ENCODE measurements around the gene CSNK1A1. TPM values are rescaled to one million over a fixed set of nuclear protein-coding genes. Genes with fewer than 3 reads are reported as not detected.

The CSNK1A1 gene
- total RNA-seq, 1 experiment from 2014 or later = 263 TPM

DNA sequence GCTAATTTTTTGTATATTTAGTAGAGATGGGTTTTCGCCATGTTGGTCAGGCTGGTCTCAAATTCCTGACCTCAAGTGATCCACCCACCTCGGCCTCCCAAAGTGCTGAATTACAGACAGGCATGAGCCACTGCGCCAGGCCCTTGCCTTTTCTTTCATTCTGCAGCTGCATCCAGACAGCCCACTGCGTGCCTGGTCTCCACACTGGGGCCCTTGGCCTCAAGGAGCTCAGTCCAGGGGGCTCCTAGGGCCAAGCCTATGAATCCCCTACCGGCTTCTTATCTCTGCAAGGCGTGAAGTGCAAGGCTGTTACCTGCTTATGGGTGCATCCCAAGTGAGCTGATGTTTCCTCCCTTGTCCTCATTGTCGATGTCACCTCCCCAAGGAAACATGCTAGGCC, 78.8 kb downstream of the CSNK1A1 start:
- no TSS peak for BruUV-seq (replicated peaks)
- Histone ChIP-seq H3K9me3 (ENCODE audit: control insufficient read depth in 1 of 2, insufficient read depth in 1 of 2, low read depth in 1 of 2, low read length in 2 of 2) (no peaks in the 10 kb centered on the region), H3K4me2 (ENCODE audit: low read length) (no peak overlapping the region), H2AFZ (ENCODE audit: low read depth, low read length, poor library complexity, severe bottlenecking) (no peak overlapping the region), H3K79me2 (ENCODE audit: insufficient read depth, low read length) (no peaks in the 10 kb centered on the region), H4K20me1 (ENCODE audit: insufficient read depth) (no peaks in the 10 kb centered on the region), H3K4me3 (replicated peaks in 1 of 2; ENCODE audit: low read depth in 1 of 2, low read length in 2 of 2) (no peak overlapping the region), H3K27me3 (ENCODE audit: insufficient read depth, low read length) (no peaks in the 10 kb centered on the region), H3K9ac (ENCODE audit: low read length) (no peak overlapping the region), H3K36me3 (ENCODE audit: control insufficient read depth in 1 of 2, insufficient read depth in 2 of 2, low read length in 2 of 2) (no peaks in the 10 kb centered on the region), H3K27ac (ENCODE audit: low read depth, low read length) (no peak overlapping the region), H3K4me1 (ENCODE audit: control insufficient read depth in 1 of 2, insufficient read depth in 2 of 2, low read length in 2 of 2) (peaks cover 3 to 35% of the 10 kb centered on the region in 2 experiments), H3K9me2 (ENCODE audit: insufficient read depth) (no peaks in the 10 kb centered on the region)
- no peak for TF ChIP-seq ELF1 (IDR thresholded peaks at IDR 0.05; ENCODE audit: borderline replicate concordance, low read depth)
- no peak for TF ChIP-seq POLR2A (IDR thresholded peaks at IDR 0.05; ENCODE audit: borderline replicate concordance, extremely low read depth, insufficient read depth, insufficient read length)
- no peak for TF ChIP-seq TCF7L2 (IDR thresholded peaks at IDR 0.05; ENCODE audit: borderline replicate concordance, extremely low read depth, insufficient read depth, insufficient read length)
- ChIA-PET POLR2A (no interaction called here), CTCF (interaction anchor here (1.2 kb wide), 1 partner anchor 11 kb away, joined by 3 read pairs; no protein-coding TSS in a partner anchor), RAD21 (ENCODE audit: low non-redundant PET in 1 of 2, low total read pairs in 2 of 2, uncharacterized antibody in 2 of 2, unreplicated experiment in 2 of 2) (no interaction called here)
- DNase-seq (ENCODE audit: low read depth, low spot score) = no peak
- intact Hi-C loops (cut with micrococcal nuclease) = no loop called here
- ATAC-seq = no peak

DNA sequence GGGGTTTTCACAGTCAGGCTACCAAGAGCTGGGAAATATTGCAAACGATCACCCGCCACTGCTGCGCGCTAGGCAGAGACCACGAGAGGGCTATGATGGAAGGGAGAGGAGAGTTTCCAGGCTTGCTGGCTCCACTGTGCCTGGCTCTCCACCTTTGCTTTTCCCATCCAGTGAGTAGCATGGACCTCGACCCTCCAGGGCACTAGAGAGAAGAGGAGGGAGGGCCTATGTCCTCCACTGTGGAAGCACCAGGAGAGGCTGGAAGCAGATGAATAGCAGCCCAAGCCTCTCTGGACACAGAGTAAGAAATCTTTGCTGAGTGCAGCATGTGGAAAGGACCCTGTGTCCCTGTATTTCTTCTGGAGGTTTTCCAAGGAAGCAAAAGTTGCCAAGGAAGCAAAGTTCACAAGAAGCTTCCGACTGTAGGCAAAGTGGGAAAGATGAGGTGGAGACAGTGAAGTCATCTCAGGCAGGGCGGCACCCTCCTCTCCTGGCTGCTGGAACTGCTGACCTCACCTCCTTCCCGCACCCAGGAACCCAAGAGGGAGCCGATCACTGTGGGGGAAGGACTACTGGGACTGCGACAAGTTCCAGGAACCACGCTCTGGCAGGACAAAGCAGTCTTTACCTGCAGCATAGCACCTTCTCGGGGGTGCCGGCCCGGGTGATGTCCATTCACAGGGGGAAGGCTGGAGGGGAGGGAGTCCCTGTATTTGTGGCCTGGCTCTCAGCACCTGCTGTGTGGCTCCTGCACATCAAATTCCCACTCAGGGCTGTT, 79.6 kb downstream of the CSNK1A1 start:
- no peak overlapping the region for H3K4me3 ChIP-seq (replicated peaks in 1 of 2; ENCODE audit: low read depth in 1 of 2, low read length in 2 of 2)
- peak overlapping the region; percentile 41 for H3K4me2 ChIP-seq (ENCODE audit: low read length)
- TF ChIP-seq CEBPB (IDR thresholded peaks at IDR 0.05; ENCODE audit: low read depth) (no peak), SIN3A (IDR thresholded peaks at IDR 0.05; ENCODE audit: low read depth) (no peak), EGR1 (IDR thresholded peaks at IDR 0.05; ENCODE audit: low read depth) (no peak), SRF (IDR thresholded peaks at IDR 0.05; ENCODE audit: low read depth) (no peak), RAD21 (IDR thresholded peaks at IDR 0.05; ENCODE audit: low read depth) (no peak), POLR2A (IDR thresholded peaks at IDR 0.05; ENCODE audit: borderline replicate concordance, extremely low read depth, insufficient read depth, insufficient read length) (no peak), EZH2phosphoT487 (IDR thresholded peaks at IDR 0.05; ENCODE audit: borderline replicate concordance) (no peak), POLR2AphosphoS5 (IDR thresholded peaks at IDR 0.05; ENCODE audit: low read depth, low read length) (no peak), EZH2 (IDR thresholded peaks at IDR 0.05) (no peak)
- TF ChIP-seq, protein P1, sequence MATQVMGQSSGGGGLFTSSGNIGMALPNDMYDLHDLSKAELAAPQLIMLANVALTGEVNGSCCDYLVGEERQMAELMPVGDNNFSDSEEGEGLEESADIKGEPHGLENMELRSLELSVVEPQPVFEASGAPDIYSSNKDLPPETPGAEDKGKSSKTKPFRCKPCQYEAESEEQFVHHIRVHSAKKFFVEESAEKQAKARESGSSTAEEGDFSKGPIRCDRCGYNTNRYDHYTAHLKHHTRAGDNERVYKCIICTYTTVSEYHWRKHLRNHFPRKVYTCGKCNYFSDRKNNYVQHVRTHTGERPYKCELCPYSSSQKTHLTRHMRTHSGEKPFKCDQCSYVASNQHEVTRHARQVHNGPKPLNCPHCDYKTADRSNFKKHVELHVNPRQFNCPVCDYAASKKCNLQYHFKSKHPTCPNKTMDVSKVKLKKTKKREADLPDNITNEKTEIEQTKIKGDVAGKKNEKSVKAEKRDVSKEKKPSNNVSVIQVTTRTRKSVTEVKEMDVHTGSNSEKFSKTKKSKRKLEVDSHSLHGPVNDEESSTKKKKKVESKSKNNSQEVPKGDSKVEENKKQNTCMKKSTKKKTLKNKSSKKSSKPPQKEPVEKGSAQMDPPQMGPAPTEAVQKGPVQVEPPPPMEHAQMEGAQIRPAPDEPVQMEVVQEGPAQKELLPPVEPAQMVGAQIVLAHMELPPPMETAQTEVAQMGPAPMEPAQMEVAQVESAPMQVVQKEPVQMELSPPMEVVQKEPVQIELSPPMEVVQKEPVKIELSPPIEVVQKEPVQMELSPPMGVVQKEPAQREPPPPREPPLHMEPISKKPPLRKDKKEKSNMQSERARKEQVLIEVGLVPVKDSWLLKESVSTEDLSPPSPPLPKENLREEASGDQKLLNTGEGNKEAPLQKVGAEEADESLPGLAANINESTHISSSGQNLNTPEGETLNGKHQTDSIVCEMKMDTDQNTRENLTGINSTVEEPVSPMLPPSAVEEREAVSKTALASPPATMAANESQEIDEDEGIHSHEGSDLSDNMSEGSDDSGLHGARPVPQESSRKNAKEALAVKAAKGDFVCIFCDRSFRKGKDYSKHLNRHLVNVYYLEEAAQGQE (IDR thresholded peaks at IDR 0.05; ENCODE audit: low read depth) = no peak
- TF ChIP-seq, protein P2, sequence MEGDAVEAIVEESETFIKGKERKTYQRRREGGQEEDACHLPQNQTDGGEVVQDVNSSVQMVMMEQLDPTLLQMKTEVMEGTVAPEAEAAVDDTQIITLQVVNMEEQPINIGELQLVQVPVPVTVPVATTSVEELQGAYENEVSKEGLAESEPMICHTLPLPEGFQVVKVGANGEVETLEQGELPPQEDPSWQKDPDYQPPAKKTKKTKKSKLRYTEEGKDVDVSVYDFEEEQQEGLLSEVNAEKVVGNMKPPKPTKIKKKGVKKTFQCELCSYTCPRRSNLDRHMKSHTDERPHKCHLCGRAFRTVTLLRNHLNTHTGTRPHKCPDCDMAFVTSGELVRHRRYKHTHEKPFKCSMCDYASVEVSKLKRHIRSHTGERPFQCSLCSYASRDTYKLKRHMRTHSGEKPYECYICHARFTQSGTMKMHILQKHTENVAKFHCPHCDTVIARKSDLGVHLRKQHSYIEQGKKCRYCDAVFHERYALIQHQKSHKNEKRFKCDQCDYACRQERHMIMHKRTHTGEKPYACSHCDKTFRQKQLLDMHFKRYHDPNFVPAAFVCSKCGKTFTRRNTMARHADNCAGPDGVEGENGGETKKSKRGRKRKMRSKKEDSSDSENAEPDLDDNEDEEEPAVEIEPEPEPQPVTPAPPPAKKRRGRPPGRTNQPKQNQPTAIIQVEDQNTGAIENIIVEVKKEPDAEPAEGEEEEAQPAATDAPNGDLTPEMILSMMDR (IDR thresholded peaks at IDR 0.05 in 2 of 3, conservative IDR thresholded peaks at IDR 0.05 in 1 of 3; ENCODE audit: borderline replicate concordance in 1 of 3, insufficient read depth in 1 of 3, low read depth in 2 of 3, low read length in 2 of 3) = no peak
- TF ChIP-seq, protein P3, sequence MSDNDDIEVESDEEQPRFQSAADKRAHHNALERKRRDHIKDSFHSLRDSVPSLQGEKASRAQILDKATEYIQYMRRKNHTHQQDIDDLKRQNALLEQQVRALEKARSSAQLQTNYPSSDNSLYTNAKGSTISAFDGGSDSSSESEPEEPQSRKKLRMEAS (IDR thresholded peaks at IDR 0.05) = no peak
- H3K79me2 ChIP-seq (ENCODE audit: insufficient read depth, low read length) = no peaks in the 10 kb centered on the region
- no peak overlapping the region for H2AFZ ChIP-seq (ENCODE audit: low read depth, low read length, poor library complexity, severe bottlenecking)
- DNase-seq (ENCODE audit: low read depth, low spot score) = no peak
- intact Hi-C loops (cut with micrococcal nuclease) = no loop called here
- H3K9me3 ChIP-seq (ENCODE audit: control insufficient read depth in 1 of 2, insufficient read depth in 1 of 2, low read depth in 1 of 2, low read length in 2 of 2) = no peaks in the 10 kb centered on the region
- H3K36me3 ChIP-seq (ENCODE audit: control insufficient read depth in 1 of 2, insufficient read depth in 2 of 2, low read length in 2 of 2) = no peaks in the 10 kb centered on the region
- H3K27ac ChIP-seq (ENCODE audit: low read depth, low read length) = no peak overlapping the region
- H3K27me3 ChIP-seq (ENCODE audit: insufficient read depth, low read length) = no peaks in the 10 kb centered on the region
- H3K9ac ChIP-seq (ENCODE audit: low read length) = 0 out of 2 replicates have a peak overlapping the region, but pooled peaks have one; percentile 14
- peaks cover 6 to 39% of the 10 kb centered on the region in 2 experiments for H3K4me1 ChIP-seq (ENCODE audit: control insufficient read depth in 1 of 2, insufficient read depth in 2 of 2, low read length in 2 of 2)
- no peaks in the 10 kb centered on the region for H3K9me2 ChIP-seq (ENCODE audit: insufficient read depth)
- ChIA-PET POLR2A (no interaction called here), CTCF (interaction anchor here (1.2 kb wide), 1 partner anchor 12 kb away, joined by 3 read pairs; no protein-coding TSS in a partner anchor), RAD21 (ENCODE audit: low non-redundant PET in 1 of 2, low total read pairs in 2 of 2, uncharacterized antibody in 2 of 2, unreplicated experiment in 2 of 2) (no interaction called here)
- ATAC-seq = peak; percentile 25; the same call in 1 of the 2 replicates
- no peaks in the 10 kb centered on the region for H4K20me1 ChIP-seq (ENCODE audit: insufficient read depth)
- BruUV-seq (replicated peaks) = no TSS peak
